HEK293T (cell line): ENCODE measurements around the gene ZNF821.

Experiments used
- CTCF ChIA-PET: fragments of 350-600 bp; formaldehyde crosslinking; extraction: SDS; loops from one replicate; lab custom pipeline; 2021; ENCODE audit warnings: antibody characterized with exemption, inconsistent platforms; lab: Yijun Ruan, JAX
- POLR2A ChIA-PET: fragments of 350-600 bp; formaldehyde crosslinking; extraction: SDS; loops from one replicate; lab custom pipeline; 2020; ENCODE audit warnings: antibody characterized with exemption, inconsistent platforms; lab: Yijun Ruan, JAX
- DNase-seq: peaks from one replicate; pipeline ENCODE4 v3.0.0; 2012; ENCODE audit warnings: mixed read lengths; ENCODE audit errors: extremely low spot score
- ARNT ChIP-seq: fragments of 450-650 bp; IDR thresholded peaks from 2 replicates; pipeline ENCODE4 v1.6.1; 2017; ENCODE audit warnings: mild to moderate bottlenecking
- BHLHE40 ChIP-seq: fragments of 450-650 bp; IDR thresholded peaks from 2 replicates; pipeline ENCODE4 v1.6.1; 2016; ENCODE audit warnings: mild to moderate bottlenecking, moderate library complexity, borderline replicate concordance
- CTBP1 ChIP-seq: fragments of 450-650 bp; IDR thresholded peaks from 2 replicates; pipeline ENCODE4 v1.6.1; 2016; ENCODE audit warnings: borderline replicate concordance
- ELF4 ChIP-seq: fragments of 450-650 bp; IDR thresholded peaks from 2 replicates; pipeline ENCODE4 v1.6.1; 2017; ENCODE audit warnings: antibody characterized with exemption
- FOXA1 ChIP-seq: fragments of 450-650 bp; IDR thresholded peaks from 2 replicates; pipeline ENCODE4 v1.6.1; 2016; ENCODE audit warnings: mild to moderate bottlenecking
- FOXK2 ChIP-seq: fragments of 450-650 bp; IDR thresholded peaks from 2 replicates; pipeline ENCODE4 v1.6.1; 2016; ENCODE audit warnings: mild to moderate bottlenecking
- FOXM1 ChIP-seq: fragments of 450-650 bp; IDR thresholded peaks from 2 replicates; pipeline ENCODE4 v1.6.1; 2017; ENCODE audit warnings: mild to moderate bottlenecking, borderline replicate concordance
- HDGF ChIP-seq: fragments of 450-650 bp; IDR thresholded peaks from 2 replicates; pipeline ENCODE4 v1.6.1; 2017; ENCODE audit warnings: antibody characterized with exemption, borderline replicate concordance
- L3MBTL2 ChIP-seq: fragments of 450-650 bp; conservative IDR thresholded peaks from 2 replicates; pipeline ENCODE4 v1.6.1; 2016; ENCODE audit warnings: mild to moderate bottlenecking
- LEF1 ChIP-seq: fragments of 450-650 bp; IDR thresholded peaks from 2 replicates; pipeline ENCODE4 v1.6.1; 2017; ENCODE audit warnings: mild to moderate bottlenecking, borderline replicate concordance
- NFRKB ChIP-seq: fragments of 450-650 bp; IDR thresholded peaks from 2 replicates; pipeline ENCODE4 v1.6.1; 2016; ENCODE audit warnings: mild to moderate bottlenecking, moderate library complexity
- SP1 ChIP-seq: fragments of 450-650 bp; IDR thresholded peaks from 2 replicates; pipeline ENCODE4 v1.6.1; 2017
- SUZ12 ChIP-seq: fragments of 450-650 bp; IDR thresholded peaks from 2 replicates; pipeline ENCODE4 v1.6.1; 2016; ENCODE audit warnings: mild to moderate bottlenecking
- TARDBP ChIP-seq: fragments of 450-650 bp; IDR thresholded peaks from 2 replicates; pipeline ENCODE4 v1.6.1; 2016
- ZNF384 ChIP-seq: fragments of 450-650 bp; IDR thresholded peaks from 2 replicates; pipeline ENCODE4 v1.6.1; 2016
- TF ChIP-seq, protein P1 (sequence below): fragments of 450-650 bp; IDR thresholded peaks from 2 replicates; pipeline ENCODE4 v1.6.1; 2016

The ZNF821 gene

GRCh38 chr16:71851746-71852145, 32.2 kb downstream of the ZNF821 start:
- CTCF ChIA-PET = no interaction called here
- TF ChIP-seq FOXM1 (no peak), SUZ12 (no peak)
- POLR2A ChIA-PET = no interaction called here
- DNase-seq = no peak

DNA sequence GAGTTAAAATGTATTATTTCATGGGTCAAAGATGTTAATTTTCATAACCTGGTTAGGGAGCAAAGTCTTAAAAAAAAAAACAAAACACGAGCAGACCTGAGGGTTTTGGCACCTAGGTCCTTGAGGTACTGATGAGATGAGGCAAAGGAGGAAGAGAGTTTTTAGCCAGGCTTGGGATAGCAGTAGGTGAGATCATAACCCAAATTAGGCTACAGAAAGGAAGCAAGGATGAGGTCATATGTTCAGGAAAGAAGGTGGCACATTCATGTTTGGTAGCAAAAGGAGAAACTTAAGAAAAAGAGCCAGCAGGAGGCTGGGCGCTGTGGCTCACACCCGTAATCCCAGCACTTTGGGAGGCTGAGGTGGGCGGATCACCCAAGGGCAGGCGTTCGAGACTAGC, 35.4 kb downstream of the ZNF821 start:
- POLR2A ChIA-PET = no interaction called here

GRCh38 chr16:71847096-71847495, 36.9 kb downstream of the ZNF821 start:
- no peak for DNase-seq
- CTCF ChIA-PET = no interaction called here
- POLR2A ChIA-PET = interaction anchor here (1.7 kb wide), 1 partner anchor 11 kb away, joined by 12 read pairs; no protein-coding TSS in a partner anchor
- no peak for TF ChIP-seq SUZ12
- TF ChIP-seq HDGF = no peak
- no peak for TF ChIP-seq L3MBTL2
- TF ChIP-seq NFRKB = no peak
- TF ChIP-seq BHLHE40 = no peak
- no peak for TF ChIP-seq FOXA1
- TF ChIP-seq FOXK2 = no peak
- no peak for TF ChIP-seq ZNF384
- no peak for TF ChIP-seq LEF1
- no peak for TF ChIP-seq TARDBP
- no peak for TF ChIP-seq CTBP1
- TF ChIP-seq, protein P1, sequence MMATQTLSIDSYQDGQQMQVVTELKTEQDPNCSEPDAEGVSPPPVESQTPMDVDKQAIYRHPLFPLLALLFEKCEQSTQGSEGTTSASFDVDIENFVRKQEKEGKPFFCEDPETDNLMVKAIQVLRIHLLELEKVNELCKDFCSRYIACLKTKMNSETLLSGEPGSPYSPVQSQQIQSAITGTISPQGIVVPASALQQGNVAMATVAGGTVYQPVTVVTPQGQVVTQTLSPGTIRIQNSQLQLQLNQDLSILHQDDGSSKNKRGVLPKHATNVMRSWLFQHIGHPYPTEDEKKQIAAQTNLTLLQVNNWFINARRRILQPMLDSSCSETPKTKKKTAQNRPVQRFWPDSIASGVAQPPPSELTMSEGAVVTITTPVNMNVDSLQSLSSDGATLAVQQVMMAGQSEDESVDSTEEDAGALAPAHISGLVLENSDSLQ = no peak
- no peak for TF ChIP-seq ELF4
- TF ChIP-seq FOXM1 = no peak
- TF ChIP-seq SP1 = no peak
- TF ChIP-seq ARNT = no peak

More for the DNA sequence above, 35.4 kb downstream of the ZNF821 start:
- TF ChIP-seq HDGF (no peak), FOXM1 (no peak), SUZ12 (no peak)
- TF ChIP-seq, protein P1 = no peak
- CTCF ChIA-PET = no interaction called here
- DNase-seq = no peak

GRCh38 chr16:71846431-71846830, 37.6 kb downstream of the ZNF821 start:
- CTCF ChIA-PET = interaction anchor here (0.5 to 1.3 kb wide), 2 partner anchors 37 to 281 kb away, joined by 3 to 5 read pairs; no protein-coding TSS in a partner anchor
- TF ChIP-seq SUZ12 (no peak), ZNF384 (no peak), ELF4 (no peak), LEF1 (no peak), BHLHE40 (no peak), FOXA1 (no peak)
- POLR2A ChIA-PET = interaction anchor here (0.6 to 1.7 kb wide), 9 partner anchors 9 to 38 kb away, joined by 3 to 12 read pairs (median 4); partner anchors contain the start of gene AP1G1
- DNase-seq = peak; percentile 20

GRCh38 chr16:71845639-71846430, 38.1 kb downstream of the ZNF821 start, which contains the start of gene ATXN1L:
ATXN1L (plus strand) TSS chr16:71845976; CDS start chr16:71849741, 3,765 bp downstream.
- peak; percentile 98 for DNase-seq
- ChIA-PET POLR2A (interaction anchor here (0.6 to 1.7 kb wide), 9 partner anchors 9 to 37 kb away, joined by 3 to 12 read pairs (median 4); partner anchors contain the start of gene AP1G1), CTCF (interaction anchor here (1.3 kb wide), 1 partner anchor 37 kb away, joined by 3 read pairs; no protein-coding TSS in a partner anchor)
- TF ChIP-seq L3MBTL2 (no peak), SUZ12 (no peak), NFRKB (no peak), TARDBP (no peak), HDGF (no peak), BHLHE40 (no peak), SP1 (peak; percentile 69; the same call in 1 of the 2 replicates), FOXK2 (no peak), ARNT (no peak), CTBP1 (no peak), FOXM1 (peak; percentile 75; the same call in 1 of the 2 replicates), ZNF384 (no peak), FOXA1 (no peak)
- TF ChIP-seq, protein P1 = no peak

DNA sequence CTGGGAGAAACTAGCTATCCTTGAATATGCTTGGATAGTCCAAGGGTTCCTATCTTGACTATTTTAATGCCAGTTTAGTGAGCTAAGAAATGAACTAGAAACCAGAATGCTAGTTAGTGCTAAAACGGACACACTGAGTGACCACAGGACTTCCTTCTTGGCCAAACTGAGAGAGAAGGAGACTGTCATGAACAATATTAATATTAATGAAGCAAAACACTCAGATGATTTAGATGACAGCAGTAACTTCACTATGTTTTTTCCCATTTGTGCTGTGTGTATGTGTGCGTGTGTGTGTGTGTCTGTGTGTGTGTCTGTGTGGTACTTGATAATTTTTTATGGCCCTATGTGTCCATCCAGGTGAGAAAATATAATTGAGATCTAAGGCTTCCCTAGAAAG, 40.4 kb downstream of the ZNF821 start:
- no peak for DNase-seq
- TF ChIP-seq, protein P1 = no peak
- TF ChIP-seq ELF4 (no peak), L3MBTL2 (no peak), FOXA1 (no peak), HDGF (no peak), FOXM1 (no peak), SP1 (no peak), ARNT (no peak), SUZ12 (no peak), BHLHE40 (no peak), NFRKB (no peak), LEF1 (no peak), CTBP1 (no peak), TARDBP (no peak), FOXK2 (no peak), ZNF384 (no peak)
- POLR2A ChIA-PET = no interaction called here
- CTCF ChIA-PET = no interaction called here
